ENCODE measurements around the gene MLLT3. TPM values are rescaled to one million over a fixed set of nuclear protein-coding genes. Genes with fewer than 3 reads are reported as not detected.

Gene MLLT3
- total RNA-seq, 3 donors from 2014 or later (not counting 1 experiment from before 2014, with no cell fraction given): 24.3 to 26.6 (median 25.2) TPM

DNA sequence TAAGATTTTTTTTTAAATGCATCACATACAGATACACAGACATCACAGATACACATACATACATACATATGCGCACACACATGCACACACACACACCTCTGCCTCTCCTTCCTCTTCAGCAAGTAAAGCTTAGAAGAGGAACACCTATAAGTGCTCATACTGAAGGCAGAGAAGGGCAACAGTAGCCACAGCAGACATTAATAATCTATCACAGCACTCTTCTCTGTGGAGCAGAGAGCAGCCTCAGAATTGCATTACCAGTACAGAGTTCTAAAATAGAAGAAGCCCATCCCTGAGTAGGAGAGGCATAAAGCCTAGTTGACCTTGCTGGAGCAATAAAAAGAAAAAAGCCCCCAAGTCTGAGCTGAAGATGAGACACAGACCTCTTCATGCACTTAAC is 110.6 kb downstream of the MLLT3 start:
- TF ChIP-seq, protein P1, sequence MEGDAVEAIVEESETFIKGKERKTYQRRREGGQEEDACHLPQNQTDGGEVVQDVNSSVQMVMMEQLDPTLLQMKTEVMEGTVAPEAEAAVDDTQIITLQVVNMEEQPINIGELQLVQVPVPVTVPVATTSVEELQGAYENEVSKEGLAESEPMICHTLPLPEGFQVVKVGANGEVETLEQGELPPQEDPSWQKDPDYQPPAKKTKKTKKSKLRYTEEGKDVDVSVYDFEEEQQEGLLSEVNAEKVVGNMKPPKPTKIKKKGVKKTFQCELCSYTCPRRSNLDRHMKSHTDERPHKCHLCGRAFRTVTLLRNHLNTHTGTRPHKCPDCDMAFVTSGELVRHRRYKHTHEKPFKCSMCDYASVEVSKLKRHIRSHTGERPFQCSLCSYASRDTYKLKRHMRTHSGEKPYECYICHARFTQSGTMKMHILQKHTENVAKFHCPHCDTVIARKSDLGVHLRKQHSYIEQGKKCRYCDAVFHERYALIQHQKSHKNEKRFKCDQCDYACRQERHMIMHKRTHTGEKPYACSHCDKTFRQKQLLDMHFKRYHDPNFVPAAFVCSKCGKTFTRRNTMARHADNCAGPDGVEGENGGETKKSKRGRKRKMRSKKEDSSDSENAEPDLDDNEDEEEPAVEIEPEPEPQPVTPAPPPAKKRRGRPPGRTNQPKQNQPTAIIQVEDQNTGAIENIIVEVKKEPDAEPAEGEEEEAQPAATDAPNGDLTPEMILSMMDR (IDR thresholded peaks at IDR 0.05): no peak
- H3K9me3 Mint-ChIP-seq: no peaks in the 10 kb centered on the region
- ATAC-seq (no peak), DNase-seq (no peak)
- no peaks in the 10 kb centered on the region for H3K9me3 ChIP-seq (ENCODE audit: control insufficient read depth, insufficient read depth, low read length)
- no peaks in the 10 kb centered on the region for H3K4me1 ChIP-seq (ENCODE audit: control insufficient read depth, insufficient read depth, low read length)
- no peaks in the 10 kb centered on the region for H3K36me3 Mint-ChIP-seq
- intact Hi-C loops (cut with micrococcal nuclease): no loop called here
- H3K36me3 ChIP-seq (ENCODE audit: control insufficient read depth, insufficient read depth, low read length): no peaks in the 10 kb centered on the region
- H3K4me1 Mint-ChIP-seq: peaks cover 52 to 68% of the 10 kb centered on the region in 2 donors
- WGBS (ENCODE audit: insufficient coverage): 100% methylated on average over 1 of the region's 1 CpG
- H3K27me3 ChIP-seq (ENCODE audit: control insufficient read depth, insufficient read depth, low read length): no peaks in the 10 kb centered on the region
- no peak overlapping the region for H3K27ac ChIP-seq (ENCODE audit: low read length)
- H3K4me3 ChIP-seq (ENCODE audit: low read length): no peak overlapping the region
- peak overlapping the region in 1 of 2 donors; percentile 18 for H3K27ac Mint-ChIP-seq
- H3K27me3 Mint-ChIP-seq (ENCODE audit: low read depth in 2 of 2): no peaks in the 10 kb centered on the region
- H3K4me3 Mint-ChIP-seq: no peak overlapping the region

DNA sequence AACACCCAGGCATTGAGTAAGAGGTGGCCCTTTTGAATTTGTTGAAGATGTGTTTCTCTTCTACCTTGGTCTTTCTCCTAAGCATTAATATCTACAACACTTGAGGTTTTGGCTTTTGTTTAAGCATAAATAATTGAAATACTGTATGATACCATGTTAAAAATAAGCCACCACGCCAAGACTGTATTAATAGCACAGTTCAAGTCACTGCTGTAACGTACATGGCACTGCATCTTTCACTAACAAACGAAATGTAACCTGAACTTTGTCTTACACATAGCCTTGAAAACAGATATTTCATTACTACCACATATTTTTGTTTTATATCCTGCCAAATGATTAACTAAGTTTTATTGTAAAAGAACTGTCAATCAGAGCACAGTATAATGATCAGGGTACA is 112.8 kb downstream of the MLLT3 start:
- Histone ChIP-seq H3K36me3 (ENCODE audit: control insufficient read depth, insufficient read depth, low read length) (no peaks in the 10 kb centered on the region), H3K4me1 (ENCODE audit: control insufficient read depth, insufficient read depth, low read length) (no peaks in the 10 kb centered on the region), H3K27me3 (ENCODE audit: control insufficient read depth, insufficient read depth, low read length) (no peaks in the 10 kb centered on the region), H3K4me3 (ENCODE audit: low read length) (no peak overlapping the region), H3K9me3 (ENCODE audit: control insufficient read depth, insufficient read depth, low read length) (no peaks in the 10 kb centered on the region), H3K27ac (ENCODE audit: low read length) (no peak overlapping the region)
- no peaks in the 10 kb centered on the region for H3K9me3 Mint-ChIP-seq
- ATAC-seq: no peak
- no peak for DNase-seq
- WGBS (ENCODE audit: insufficient coverage): 90% methylated on average over 3 of the region's 3 CpGs
- no peak overlapping the region for H3K4me3 Mint-ChIP-seq
- intact Hi-C loops (cut with micrococcal nuclease): no loop called here
- no peaks in the 10 kb centered on the region for H3K36me3 Mint-ChIP-seq
- H3K27ac Mint-ChIP-seq: no peak overlapping the region
- no peaks in the 10 kb centered on the region for H3K27me3 Mint-ChIP-seq (ENCODE audit: low read depth in 2 of 2)
- peaks cover 65 to 71% of the 10 kb centered on the region in 2 donors for H3K4me1 Mint-ChIP-seq
- TF ChIP-seq, protein P1 (IDR thresholded peaks at IDR 0.05): no peak

DNA sequence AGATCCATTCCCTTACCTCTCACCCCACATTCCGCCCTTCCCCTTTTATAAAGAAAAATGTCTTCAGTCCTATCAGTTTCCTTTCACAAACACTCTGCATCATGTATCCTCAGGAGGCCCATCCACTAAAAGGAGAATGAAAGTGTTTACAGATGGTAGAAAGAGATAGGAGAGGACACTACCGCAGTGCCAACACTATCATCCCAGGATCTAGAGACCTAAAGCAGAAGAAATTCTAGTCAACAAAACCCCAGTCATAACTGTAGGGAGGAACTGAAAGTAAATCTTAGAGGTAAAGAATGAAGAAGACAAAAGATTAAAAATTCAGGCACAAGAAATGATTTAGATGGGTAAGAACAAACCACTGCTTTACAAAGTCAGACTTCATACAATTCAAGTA is 114.1 kb downstream of the MLLT3 start:
- Mint-ChIP-seq H3K27ac (peak overlapping the region; percentile 8 to 54), H3K9me3 (no peaks in the 10 kb centered on the region), H3K27me3 (ENCODE audit: low read depth in 2 of 2) (no peaks in the 10 kb centered on the region), H3K4me1 (peaks cover 67 to 70% of the 10 kb centered on the region in 2 donors), H3K36me3 (no peaks in the 10 kb centered on the region), H3K4me3 (peak overlapping the region; percentile 10)
- Histone ChIP-seq H3K36me3 (ENCODE audit: control insufficient read depth, insufficient read depth, low read length) (no peaks in the 10 kb centered on the region), H3K27ac (ENCODE audit: low read length) (no peak overlapping the region), H3K9me3 (ENCODE audit: control insufficient read depth, insufficient read depth, low read length) (no peaks in the 10 kb centered on the region), H3K27me3 (ENCODE audit: control insufficient read depth, insufficient read depth, low read length) (no peaks in the 10 kb centered on the region), H3K4me3 (ENCODE audit: low read length) (no peak overlapping the region), H3K4me1 (ENCODE audit: control insufficient read depth, insufficient read depth, low read length) (no peaks in the 10 kb centered on the region)
- DNase-seq: peak in 1 of 2 donors; percentile 14
- ATAC-seq: peak; percentile 47 to 64 (median 48)
- 58% methylated on average over 1 of the region's 2 CpGs for WGBS (ENCODE audit: insufficient coverage)
- TF ChIP-seq, protein P1 (IDR thresholded peaks at IDR 0.05): no peak
- intact Hi-C loops (cut with micrococcal nuclease): no loop called here

DNA sequence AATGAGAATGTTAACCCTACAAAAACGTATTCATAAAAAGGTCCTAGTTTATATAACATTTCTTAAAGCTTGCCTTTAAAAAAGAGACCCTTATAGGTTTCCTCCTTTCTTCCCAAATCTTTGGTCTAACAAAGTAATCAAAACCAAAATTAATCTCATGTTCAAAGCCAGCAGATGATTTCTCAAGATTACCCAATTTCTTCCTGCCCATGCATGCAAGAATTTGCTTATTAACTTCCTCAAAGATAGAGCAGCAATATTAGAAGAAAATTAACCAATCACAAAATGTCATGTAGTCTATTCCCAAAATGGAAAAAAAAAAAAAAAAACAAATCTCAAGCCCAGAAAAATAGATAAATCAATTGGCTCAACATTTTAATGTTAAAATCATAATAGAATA is 114.9 kb downstream of the MLLT3 start:
- no peaks in the 10 kb centered on the region for H3K36me3 ChIP-seq (ENCODE audit: control insufficient read depth, insufficient read depth, low read length)
- intact Hi-C loops (cut with micrococcal nuclease): no loop called here
- TF ChIP-seq, protein P1 (IDR thresholded peaks at IDR 0.05): no peak
- 67% methylated on average over 1 of the region's 1 CpG for WGBS (ENCODE audit: insufficient coverage)
- Mint-ChIP-seq H3K27ac (peak overlapping the region in 1 of 2 donors; percentile 8), H3K4me3 (no peak overlapping the region), H3K36me3 (no peaks in the 10 kb centered on the region), H3K9me3 (no peaks in the 10 kb centered on the region), H3K4me1 (peaks cover 62 to 63% of the 10 kb centered on the region in 2 donors), H3K27me3 (ENCODE audit: low read depth in 2 of 2) (no peaks in the 10 kb centered on the region)
- no peak overlapping the region for H3K4me3 ChIP-seq (ENCODE audit: low read length)
- H3K27me3 ChIP-seq (ENCODE audit: control insufficient read depth, insufficient read depth, low read length): no peaks in the 10 kb centered on the region
- DNase-seq (no peak), ATAC-seq (no peak)
- no peak overlapping the region for H3K27ac ChIP-seq (ENCODE audit: low read length)
- H3K4me1 ChIP-seq (ENCODE audit: control insufficient read depth, insufficient read depth, low read length): no peaks in the 10 kb centered on the region
- H3K9me3 ChIP-seq (ENCODE audit: control insufficient read depth, insufficient read depth, low read length): no peaks in the 10 kb centered on the region
